HEK293 (cell line): ENCODE measurements around the gene MYL3.
A peak's percentile ranks its signal among the peaks of the same experiment; 100 is the strongest.

Source experiments
- CTCF ChIA-PET: fragments of 350-600 bp; formaldehyde crosslinking; extraction: SDS; loops from one replicate; lab custom pipeline; 2021; ENCODE audit warnings: antibody characterized with exemption; lab: Yijun Ruan, JAX
- POLR2A ChIA-PET: fragments of 300-600 bp; formaldehyde crosslinking; extraction: SDS; loops from one replicate; lab custom pipeline; 2020; ENCODE audit warnings: antibody characterized with exemption, inconsistent platforms; lab: Yijun Ruan, JAX
- H3K27ac ChIP-seq: fragments of 200-500 bp; sonication (Bioruptor generic); 2 replicates; pipeline ENCODE4 v1.5.1; 2014; ENCODE audit warnings: low read depth, low read length, control low read depth, inconsistent platforms; ENCODE audit errors: extremely low read depth
- H3K36me3 ChIP-seq, 2 experiments: fragments of 200-500 bp in 1 of 2; sonication (Bioruptor generic) in 1 of 2; 1 replicate in 1 of 2; 2 replicates in 1 of 2; pipeline ENCODE4 v1.5.1; 2014 to 2017; ENCODE audit warnings: inconsistent platforms in 2 of 2, low read length in 2 of 2; ENCODE audit not compliant: control insufficient read depth in 2 of 2, insufficient read depth in 1 of 2
- H3K4me1 ChIP-seq: fragments of 200-500 bp; sonication (Bioruptor generic); 2 replicates; pipeline ENCODE4 v1.5.1; 2014; ENCODE audit warnings: mild to moderate bottlenecking, low read length, inconsistent platforms; ENCODE audit not compliant: control insufficient read depth, insufficient read depth
- H3K4me3 ChIP-seq: 2 replicates; pipeline ENCODE4 v1.5.1; 2011; ENCODE audit warnings: low read depth, mild to moderate bottlenecking, control low read depth, low read length, moderate library complexity
- H3K9me3 ChIP-seq: fragments of 200-500 bp; sonication (Bioruptor generic); 2 replicates; pipeline ENCODE4 v1.5.1; 2014; ENCODE audit warnings: low read depth, low read length, inconsistent platforms; ENCODE audit not compliant: control insufficient read depth, insufficient read depth
- GLI2 ChIP-seq: fragments of 450-650 bp; formaldehyde crosslinking; IDR thresholded peaks from 2 replicates; pipeline ENCODE4; 2017; ENCODE audit warnings: missing biosample characterization, missing genetic modification characterization, low read depth, borderline replicate concordance
- GLIS2 ChIP-seq: fragments of 450-650 bp; formaldehyde crosslinking; IDR thresholded peaks from 2 replicates; pipeline ENCODE4 v1.5.1; 2016; ENCODE audit warnings: missing biosample characterization, missing genetic modification characterization
- KLF16 ChIP-seq: fragments of 450-650 bp; formaldehyde crosslinking; IDR thresholded peaks from 2 replicates; pipeline ENCODE4 v1.5.1; 2017; ENCODE audit warnings: missing biosample characterization, missing genetic modification characterization
- KLF17 ChIP-seq: fragments of 450-650 bp; formaldehyde crosslinking; IDR thresholded peaks from 2 replicates; pipeline ENCODE4 v1.5.1; 2016; ENCODE audit warnings: missing biosample characterization, missing genetic modification characterization
- OSR2 ChIP-seq: fragments of 450-650 bp; formaldehyde crosslinking; IDR thresholded peaks from 2 replicates; pipeline ENCODE4 v1.5.1; 2016; ENCODE audit warnings: missing biosample characterization, missing genetic modification characterization
- REST ChIP-seq: fragments of 450-650 bp; formaldehyde crosslinking; IDR thresholded peaks from 2 replicates; pipeline ENCODE4 v1.5.1; 2016; ENCODE audit warnings: missing biosample characterization, missing genetic modification characterization
- TCF7L2 ChIP-seq: IDR thresholded peaks from 2 replicates; pipeline ENCODE4 v1.6.1; 2011; ENCODE audit warnings: low read depth, mild to moderate bottlenecking, inconsistent platforms, low read length, moderate library complexity, borderline replicate concordance
- ZBTB11 ChIP-seq: fragments of 450-650 bp; formaldehyde crosslinking; conservative IDR thresholded peaks from 2 replicates; pipeline ENCODE4 v1.5.1; 2016; ENCODE audit warnings: low read depth, missing biosample characterization, missing genetic modification characterization
- ZBTB8A ChIP-seq: fragments of 450-650 bp; formaldehyde crosslinking; IDR thresholded peaks from 2 replicates; pipeline ENCODE4 v1.5.1; 2016; ENCODE audit warnings: missing biosample characterization, missing genetic modification characterization
- ZFP37 ChIP-seq: fragments of 450-650 bp; formaldehyde crosslinking; IDR thresholded peaks from 2 replicates; pipeline ENCODE4 v1.5.1; 2016; ENCODE audit warnings: missing biosample characterization, missing genetic modification characterization
- ZNF121 ChIP-seq: fragments of 450-650 bp; formaldehyde crosslinking; IDR thresholded peaks from 2 replicates; pipeline ENCODE4 v1.5.1; 2016; ENCODE audit warnings: missing biosample characterization, missing genetic modification characterization
- ZNF140 ChIP-seq: fragments of 450-650 bp; formaldehyde crosslinking; IDR thresholded peaks from 2 replicates; pipeline ENCODE4 v1.5.1; 2016; ENCODE audit warnings: missing biosample characterization, missing genetic modification characterization
- ZNF184 ChIP-seq: fragments of 450-650 bp; IDR thresholded peaks from 2 replicates; pipeline ENCODE4 v1.5.1; 2018; ENCODE audit warnings: missing biosample characterization, mild to moderate bottlenecking, missing genetic modification characterization
- ZNF19 ChIP-seq: fragments of 450-650 bp; formaldehyde crosslinking; IDR thresholded peaks from 2 replicates; pipeline ENCODE4; 2016; ENCODE audit warnings: missing biosample characterization, missing genetic modification characterization, low read depth
- ZNF202 ChIP-seq: fragments of 450-650 bp; formaldehyde crosslinking; IDR thresholded peaks from 2 replicates; pipeline ENCODE4 v1.5.1; 2016; ENCODE audit warnings: missing biosample characterization, missing genetic modification characterization, borderline replicate concordance
- ZNF23 ChIP-seq: fragments of 450-650 bp; formaldehyde crosslinking; IDR thresholded peaks from 2 replicates; pipeline ENCODE4 v1.5.1; 2016; ENCODE audit warnings: missing biosample characterization, missing genetic modification characterization, borderline replicate concordance
- ZNF239 ChIP-seq: fragments of 450-650 bp; formaldehyde crosslinking; IDR thresholded peaks from 2 replicates; pipeline ENCODE4 v1.5.1; 2016; ENCODE audit warnings: missing biosample characterization, missing genetic modification characterization
- ZNF266 ChIP-seq: fragments of 450-650 bp; formaldehyde crosslinking; IDR thresholded peaks from 2 replicates; pipeline ENCODE4 v1.5.1; 2016; ENCODE audit warnings: missing biosample characterization, missing genetic modification characterization, low read depth
- ZNF292 ChIP-seq: fragments of 450-650 bp; formaldehyde crosslinking; IDR thresholded peaks from 2 replicates; pipeline ENCODE4 v1.5.1; 2016; ENCODE audit warnings: low read depth, missing biosample characterization, missing genetic modification characterization, borderline replicate concordance
- ZNF302 ChIP-seq: fragments of 450-650 bp; formaldehyde crosslinking; IDR thresholded peaks from 2 replicates; pipeline ENCODE4 v1.5.1; 2016; ENCODE audit warnings: missing biosample characterization, missing genetic modification characterization, low read depth
- ZNF404 ChIP-seq: fragments of 450-650 bp; formaldehyde crosslinking; IDR thresholded peaks from 2 replicates; pipeline ENCODE4 v1.5.1; 2017; ENCODE audit warnings: missing biosample characterization, missing genetic modification characterization
- ZNF416 ChIP-seq: fragments of 450-650 bp; formaldehyde crosslinking; IDR thresholded peaks from 2 replicates; pipeline ENCODE4 v1.5.1; 2016; ENCODE audit warnings: missing biosample characterization, missing genetic modification characterization
- ZNF433 ChIP-seq: fragments of 450-650 bp; formaldehyde crosslinking; IDR thresholded peaks from 2 replicates; pipeline ENCODE4 v1.5.1; 2016; ENCODE audit warnings: missing biosample characterization, missing genetic modification characterization, low read depth
- ZNF549 ChIP-seq: fragments of 450-650 bp; IDR thresholded peaks from 2 replicates; pipeline ENCODE4 v1.5.1; 2018; ENCODE audit warnings: missing biosample characterization, missing genetic modification characterization, mild to moderate bottlenecking, inconsistent platforms, moderate library complexity
- ZNF555 ChIP-seq: fragments of 450-650 bp; formaldehyde crosslinking; conservative IDR thresholded peaks from 2 replicates; pipeline ENCODE4 v1.5.1; 2017; ENCODE audit warnings: missing biosample characterization, mild to moderate bottlenecking, missing genetic modification characterization, inconsistent platforms
- ZNF585B ChIP-seq: fragments of 450-650 bp; formaldehyde crosslinking; IDR thresholded peaks from 2 replicates; pipeline ENCODE4 v1.5.1; 2016; ENCODE audit warnings: missing biosample characterization, missing genetic modification characterization
- ZNF596 ChIP-seq: fragments of 450-650 bp; IDR thresholded peaks from 2 replicates; pipeline ENCODE4 v1.5.0; 2018; ENCODE audit warnings: missing biosample characterization, mild to moderate bottlenecking, missing genetic modification characterization, moderate library complexity
- ZNF624 ChIP-seq: fragments of 450-650 bp; formaldehyde crosslinking; IDR thresholded peaks from 2 replicates; pipeline ENCODE4 v1.5.1; 2017; ENCODE audit warnings: missing biosample characterization, missing genetic modification characterization
- ZNF658 ChIP-seq: fragments of 450-650 bp; formaldehyde crosslinking; IDR thresholded peaks from 2 replicates; pipeline ENCODE4; 2016; ENCODE audit warnings: missing biosample characterization, missing genetic modification characterization

Gene MYL3

GRCh38 chr3:46844397-46844796 lies 18.8 kb downstream of the MYL3 start:
- H3K4me1 ChIP-seq, result no peaks in the 10 kb centered on the region
- TF ChIP-seq ZNF23 (tag by site-specific recombination), result no peak
- TF ChIP-seq ZNF184 (tag by site-specific recombination), result no peak
- TF ChIP-seq ZNF596 (tag by site-specific recombination), result no peak
- no peak for TF ChIP-seq ZNF549 (tag by site-specific recombination)
- TF ChIP-seq ZBTB8A (tag by site-specific recombination), result no peak
- no peak for TF ChIP-seq ZNF404 (tag by site-specific recombination)
- no peak for TF ChIP-seq ZNF624 (tag by site-specific recombination)
- TF ChIP-seq ZNF239 (tag by site-specific recombination), result no peak
- H3K4me3 ChIP-seq, result no peak overlapping the region
- no peaks in the 10 kb centered on the region for H3K9me3 ChIP-seq
- ChIA-PET CTCF (no interaction called here), POLR2A (no interaction called here)
- no peaks in the 10 kb centered on the region for H3K36me3 ChIP-seq
- H3K27ac ChIP-seq, result no peak overlapping the region

- H3K27ac ChIP-seq, result no peak overlapping the region
- H3K4me1 ChIP-seq, result no peaks in the 10 kb centered on the region
- H3K4me3 ChIP-seq, result no peak overlapping the region
- CTCF ChIA-PET, result no interaction called here
- POLR2A ChIA-PET, result no interaction called here
- H3K9me3 ChIP-seq, result no peaks in the 10 kb centered on the region
- no peaks in the 10 kb centered on the region for H3K36me3 ChIP-seq
- TF ChIP-seq ZNF658 (tag by site-specific recombination), result no peak
- TF ChIP-seq ZNF121 (tag by site-specific recombination), result no peak
- no peak for TF ChIP-seq TCF7L2
- TF ChIP-seq ZNF416 (tag by site-specific recombination), result no peak
- no peak for TF ChIP-seq ZNF19
- 0 out of 2 replicates have a peak, but pooled peaks have one; percentile 19 for TF ChIP-seq ZNF202 (tag by site-specific recombination)
- no peak for TF ChIP-seq ZNF23 (tag by site-specific recombination)
- peak; percentile 7; the same call in 1 of the 2 replicates for TF ChIP-seq GLI2 (tag by site-specific recombination)
- TF ChIP-seq OSR2, result no peak
- TF ChIP-seq KLF17 (tag by site-specific recombination), result no peak
- no peak for TF ChIP-seq ZNF292
- 0 out of 2 replicates have a peak, but pooled peaks have one; percentile 10 for TF ChIP-seq ZNF433 (tag by site-specific recombination)
- TF ChIP-seq ZNF302 (tag by site-specific recombination), result no peak
- TF ChIP-seq REST (tag by site-specific recombination), result peak; percentile 60
- peak; percentile 56; the same call in 1 of the 2 replicates for TF ChIP-seq ZNF140 (tag by site-specific recombination)
- TF ChIP-seq ZBTB11, result peak; percentile 59
- TF ChIP-seq ZNF555 (tag by site-specific recombination), result peak; percentile 68
- no peak for TF ChIP-seq ZNF266 (tag by site-specific recombination)
- TF ChIP-seq ZFP37, result 0 out of 2 replicates have a peak, but pooled peaks have one; percentile 26
- TF ChIP-seq GLIS2, result no peak
- TF ChIP-seq ZNF239 (tag by site-specific recombination), result no peak
- TF ChIP-seq KLF16 (tag by site-specific recombination), result no peak
- TF ChIP-seq ZNF585B (tag by site-specific recombination), result no peak
Observed at GRCh38 chr3:46843508-46843907, 19.7 kb downstream of the MYL3 start.
